Measurements from ENCODE around the gene PACRG. TPM values are rescaled to one million over a fixed set of nuclear protein-coding genes. Genes with fewer than 3 reads are reported as not detected.

PACRG gene
- total and polyA plus RNA-seq, 2 experiments from 2014 or later = 0.17 to 0.68 TPM

GRCh38 chr6:163077134-163077533, 349.4 kb downstream of the PACRG start:
- H3K36me3 Mint-ChIP-seq (ENCODE audit: low read depth) = no peaks in the 10 kb centered on the region
- Histone ChIP-seq H3F3A (replicated peaks; ENCODE audit: low read depth) (no peaks in the 10 kb centered on the region), H4K20me1 (replicated peaks; ENCODE audit: insufficient read depth) (no peaks in the 10 kb centered on the region), H3K79me2 (replicated peaks; ENCODE audit: insufficient read depth) (no peaks in the 10 kb centered on the region), H3K36me3 (ENCODE audit: insufficient read depth) (no peaks in the 10 kb centered on the region), H3K27me3 (ENCODE audit: insufficient read depth) (no peaks in the 10 kb centered on the region), H2AFZ (no peak overlapping the region), H3K9me2 (ENCODE audit: insufficient read depth) (no peaks in the 10 kb centered on the region), H3K4me2 (no peak overlapping the region), H3K4me3 (no peak overlapping the region), H3K27ac (ENCODE audit: low read depth) (no peak overlapping the region), H3K4me1 (ENCODE audit: insufficient read depth) (peaks cover 5% of the 10 kb centered on the region; the same call in 1 of the 2 replicates)
- H3K9me3 Mint-ChIP-seq = no peaks in the 10 kb centered on the region
- no peak overlapping the region for H3K4me3 Mint-ChIP-seq
- H3K4me1 Mint-ChIP-seq = peaks cover 5% of the 10 kb centered on the region; the same call in 2 of the 3 replicates
- H3K27me3 Mint-ChIP-seq (ENCODE audit: insufficient read depth, low read depth, poor library complexity) = no peaks in the 10 kb centered on the region
- no peak overlapping the region for H3K27ac Mint-ChIP-seq
- DNase-seq (ENCODE audit: low spot score) (no peak), ATAC-seq (no peak)
- TF ChIP-seq ZNF331 (CRISPR knock-in tag; IDR thresholded peaks at IDR 0.05; ENCODE audit: low read depth) = no peak
- no peak for TF ChIP-seq REST (IDR thresholded peaks at IDR 0.05; ENCODE audit: unreplicated experiment)
- TF ChIP-seq ETS1 (IDR thresholded peaks at IDR 0.05) = no peak
- TF ChIP-seq EZH2phosphoT487 (IDR thresholded peaks at IDR 0.05; ENCODE audit: unreplicated experiment) = no peak
- no peak for TF ChIP-seq NANOG (IDR thresholded peaks at IDR 0.05; ENCODE audit: borderline replicate concordance)
- TF ChIP-seq CTCF (conservative IDR thresholded peaks at IDR 0.05; ENCODE audit: low read depth in 2 of 2) = no peak
- TF ChIP-seq EZH2 (IDR thresholded peaks at IDR 0.05; ENCODE audit: low read depth, unreplicated experiment) = no peak
- TF ChIP-seq ZNF462 (CRISPR knock-in tag; IDR thresholded peaks at IDR 0.05) = no peak
- TF ChIP-seq POLR2AphosphoS5 (IDR thresholded peaks at IDR 0.05; ENCODE audit: low read depth) = no peak
- no peak for TF ChIP-seq STAT1 (IDR thresholded peaks at IDR 0.05; ENCODE audit: unreplicated experiment)
- TF ChIP-seq CREB1 (CRISPR knock-in tag; IDR thresholded peaks at IDR 0.05; ENCODE audit: low read depth) = no peak
